Amniotic epithelial cell (primary cell): ENCODE measurements around the gene ATP2B2.
A peak's percentile ranks its signal among the peaks of the same experiment; 100 is the strongest.

Experiments
- DNase-seq: peaks from one replicate; pipeline ENCODE4 v3.0.0-alpha.2; 2010; ENCODE audit warnings: low read depth

ATP2B2 gene

GRCh38 chr3:10510743-10511432 lies 5.5 kb upstream of the ATP2B2 start:
- DNase-seq, result no peak

- DNase-seq, result no peak
These were observed 4.8 kb upstream of the ATP2B2 start for GRCh38 chr3:10510086-10510742.

GRCh38 chr3:10509325-10509724 lies 3.9 kb upstream of the ATP2B2 start:
- no peak for DNase-seq

GRCh38 chr3:10508619-10509260 lies 3.4 kb upstream of the ATP2B2 start:
- no peak for DNase-seq

- no peak for DNase-seq
These were observed 2.8 kb upstream of the ATP2B2 start for GRCh38 chr3:10508235-10508618.

GRCh38 chr3:10507331-10507730 lies 1.9 kb upstream of the ATP2B2 start:
- DNase-seq, result no peak

- DNase-seq, result no peak
These were observed 1.3 kb upstream of the ATP2B2 start for GRCh38 chr3:10506696-10507095.

GRCh38 chr3:10505791-10506585 lies 602 bp upstream of the ATP2B2 start:
- DNase-seq, result no peak

GRCh38 chr3:10504171-10505049 lies 976 bp downstream of the ATP2B2 start:
- no peak for DNase-seq

GRCh38 chr3:10503217-10503796 lies 2.1 kb downstream of the ATP2B2 start:
- DNase-seq, result no peak

- no peak for DNase-seq
These were observed 3.1 kb downstream of the ATP2B2 start for GRCh38 chr3:10502185-10502880.

- no peak for DNase-seq
These were observed 3.7 kb downstream of the ATP2B2 start for GRCh38 chr3:10501664-10502052.

GRCh38 chr3:10500717-10501663 lies 4.4 kb downstream of the ATP2B2 start:
- DNase-seq, result no peak

GRCh38 chr3:10498271-10498670 lies 7.1 kb downstream of the ATP2B2 start:
- no peak for DNase-seq

GRCh38 chr3:10497439-10497838 lies 7.9 kb downstream of the ATP2B2 start:
- no peak for DNase-seq

GRCh38 chr3:10496121-10496863 lies 9.1 kb downstream of the ATP2B2 start:
- DNase-seq, result no peak

- no peak for DNase-seq
These were observed 9.8 kb downstream of the ATP2B2 start for GRCh38 chr3:10495614-10496013.

- DNase-seq, result peak; percentile 37
These were observed 10.4 kb downstream of the ATP2B2 start for GRCh38 chr3:10495003-10495402.

- DNase-seq, result no peak
These were observed 11.2 kb downstream of the ATP2B2 start for GRCh38 chr3:10494180-10494579.
